Measurements from ENCODE around the gene SLC26A9. TPM values are rescaled to one million over a fixed set of nuclear protein-coding genes. Genes with fewer than 3 reads are reported as not detected.

Gene SLC26A9
- polyA plus RNA-seq, 6 donors from 2014 or later, result not detected

DNA sequence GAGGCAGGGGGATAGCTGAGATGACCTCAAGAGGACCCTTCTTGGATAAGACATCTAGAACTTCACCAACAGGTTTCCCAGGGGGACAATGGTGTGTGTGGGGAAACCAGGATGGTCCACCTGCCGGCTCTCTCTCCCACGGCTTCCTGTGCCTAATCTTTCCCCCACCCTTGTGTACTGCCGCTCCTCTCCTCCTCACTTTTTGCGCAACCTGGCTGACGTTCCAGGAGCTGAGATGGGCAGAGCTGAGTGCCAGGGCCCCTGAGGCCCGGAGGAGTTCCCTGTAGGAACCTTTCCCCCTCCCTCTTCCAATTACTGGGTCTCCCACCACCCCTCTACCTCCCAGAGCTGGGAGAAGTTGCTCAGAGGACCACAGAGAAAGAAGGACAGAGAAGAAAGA is 6.9 kb downstream of the SLC26A9 start:
- ATAC-seq (ENCODE audit: low read depth in 2 of 2) (no peak), DNase-seq (no peak)
- Mint-ChIP-seq H3K4me1 (no peaks in the 10 kb centered on the region), H3K27ac (no peak overlapping the region), H3K36me3 (no peaks in the 10 kb centered on the region), H3K4me3 (no peak overlapping the region), H3K27me3 (peaks cover 5 to 72% (median 38%) of the 10 kb centered on the region in 3 donors), H3K9me3 (no peaks in the 10 kb centered on the region)

GRCh38 chr1:205935869-205936268 is 7.4 kb downstream of the SLC26A9 start:
- Mint-ChIP-seq H3K4me1 (no peaks in the 10 kb centered on the region), H3K27me3 (peaks cover 5 to 68% (median 38%) of the 10 kb centered on the region in 3 donors), H3K9me3 (no peaks in the 10 kb centered on the region), H3K27ac (no peak overlapping the region), H3K4me3 (no peak overlapping the region), H3K36me3 (no peaks in the 10 kb centered on the region)
- ATAC-seq (ENCODE audit: low read depth in 2 of 2) (no peak), DNase-seq (no peak)

DNA sequence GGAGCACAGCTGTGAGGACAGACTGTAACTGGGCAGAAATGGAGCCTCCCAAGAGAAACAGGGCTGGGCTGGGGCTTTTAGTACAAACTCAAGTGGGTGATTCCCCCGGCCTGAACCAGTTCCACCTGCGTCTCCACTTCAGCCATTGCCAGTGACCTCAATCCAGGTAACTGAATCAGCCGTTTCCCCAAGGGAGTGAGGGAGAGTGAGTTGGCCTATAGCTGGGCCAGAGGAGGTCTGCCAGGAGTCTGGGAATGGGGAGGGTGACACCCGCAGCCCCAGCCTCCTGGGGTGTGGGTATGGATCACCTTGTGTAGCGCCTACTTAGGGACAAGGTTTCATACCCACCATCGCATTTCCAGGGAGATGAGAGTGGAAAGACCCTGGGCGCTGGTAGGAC is 8.5 kb downstream of the SLC26A9 start:
- no peak for ATAC-seq (ENCODE audit: low read depth in 2 of 2)

GRCh38 chr1:205933671-205934618 is 9.3 kb downstream of the SLC26A9 start:
- no peak for ATAC-seq (ENCODE audit: low read depth in 2 of 2)
- H3K4me3 Mint-ChIP-seq, result no peak overlapping the region
- H3K9me3 Mint-ChIP-seq, result no peaks in the 10 kb centered on the region
- H3K27ac Mint-ChIP-seq, result no peak overlapping the region
- H3K36me3 Mint-ChIP-seq, result no peaks in the 10 kb centered on the region
- no peaks in the 10 kb centered on the region for H3K4me1 Mint-ChIP-seq
- H3K27me3 Mint-ChIP-seq, result peaks cover 5 to 51% (median 29%) of the 10 kb centered on the region in 3 donors
- no peak for DNase-seq

More for the DNA sequence above, 8.5 kb downstream of the SLC26A9 start:
- DNase-seq, result no peak
- Mint-ChIP-seq H3K36me3 (no peaks in the 10 kb centered on the region), H3K9me3 (no peaks in the 10 kb centered on the region), H3K27me3 (peaks cover 5 to 58% (median 34%) of the 10 kb centered on the region in 3 donors), H3K27ac (no peak overlapping the region), H3K4me1 (no peaks in the 10 kb centered on the region), H3K4me3 (no peak overlapping the region)

- Mint-ChIP-seq H3K36me3 (no peaks in the 10 kb centered on the region), H3K27ac (peak overlapping the region in 2 of 6 donors; percentile 31 to 62), H3K27me3 (peaks cover 5 to 39% (median 18%) of the 10 kb centered on the region in 3 donors), H3K9me3 (no peaks in the 10 kb centered on the region), H3K4me1 (no peaks in the 10 kb centered on the region), H3K4me3 (no peak overlapping the region)
- DNase-seq (no peak), ATAC-seq (ENCODE audit: low read depth in 2 of 2) (no peak)
Measured at GRCh38 chr1:205932776-205933175, 10.5 kb downstream of the SLC26A9 start.

- no peak overlapping the region for H3K4me3 Mint-ChIP-seq
- H3K4me1 Mint-ChIP-seq, result no peaks in the 10 kb centered on the region
- H3K9me3 Mint-ChIP-seq, result no peaks in the 10 kb centered on the region
- H3K36me3 Mint-ChIP-seq, result no peaks in the 10 kb centered on the region
- DNase-seq (no peak), ATAC-seq (ENCODE audit: low read depth in 2 of 2) (no peak)
- peaks cover 5 to 21% (median 6%) of the 10 kb centered on the region in 3 donors for H3K27me3 Mint-ChIP-seq
- peak overlapping the region in 2 of 6 donors; percentile 59 to 74 for H3K27ac Mint-ChIP-seq
Measured at GRCh38 chr1:205930799-205931281, 12.4 kb downstream of the SLC26A9 start.

- ATAC-seq (ENCODE audit: low read depth in 2 of 2) (no peak), DNase-seq (no peak)
- peak overlapping the region in 2 of 6 donors; percentile 2 to 8 for H3K27ac Mint-ChIP-seq
- H3K4me1 Mint-ChIP-seq, result no peaks in the 10 kb centered on the region
- no peaks in the 10 kb centered on the region for H3K9me3 Mint-ChIP-seq
- H3K27me3 Mint-ChIP-seq, result peaks cover 5 to 20% (median 6%) of the 10 kb centered on the region in 3 donors
- H3K4me3 Mint-ChIP-seq, result no peak overlapping the region
- H3K36me3 Mint-ChIP-seq, result no peaks in the 10 kb centered on the region
Measured at GRCh38 chr1:205930195-205930577, 13.1 kb downstream of the SLC26A9 start.

DNA sequence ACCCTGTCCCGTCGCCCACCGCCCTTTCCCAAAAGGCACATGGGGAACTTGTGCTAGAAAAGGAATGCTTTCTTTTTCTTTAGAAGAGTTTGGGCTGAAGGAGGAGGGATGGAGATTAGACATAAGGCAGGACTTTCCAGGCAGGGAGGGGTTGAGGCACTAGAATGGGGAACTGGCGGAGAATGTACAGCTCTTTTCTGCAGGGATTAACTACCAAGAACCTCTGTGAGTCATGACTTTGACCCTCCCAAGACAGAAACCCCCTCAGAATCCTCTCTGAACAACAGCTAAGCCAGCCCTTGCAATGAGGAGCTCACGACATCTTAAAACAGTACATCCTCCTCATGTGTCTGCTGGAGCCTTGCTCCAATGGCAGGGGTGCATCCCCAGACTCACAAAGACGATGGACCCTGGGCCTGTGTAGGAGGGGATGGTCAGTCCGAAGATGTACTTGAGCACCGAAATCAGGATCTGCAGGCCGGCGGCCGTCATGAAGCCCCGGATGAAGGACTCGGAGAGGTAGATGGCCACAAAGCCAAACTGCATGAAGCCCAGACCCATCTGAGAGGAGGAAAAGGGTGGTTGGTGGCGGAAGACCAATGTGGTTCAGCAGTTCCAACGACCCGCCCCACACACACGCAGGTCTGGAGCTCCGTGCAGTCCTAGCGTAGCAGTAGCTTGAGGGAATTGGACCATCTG is 13.6 kb downstream of the SLC26A9 start:
- peak overlapping the region in 1 of 6 donors; percentile 2 for H3K27ac Mint-ChIP-seq
- H3K36me3 Mint-ChIP-seq, result no peaks in the 10 kb centered on the region
- no peaks in the 10 kb centered on the region for H3K9me3 Mint-ChIP-seq
- no peak overlapping the region for H3K4me3 Mint-ChIP-seq
- H3K27me3 Mint-ChIP-seq, result peaks cover 5 to 20% (median 6%) of the 10 kb centered on the region in 3 donors
- DNase-seq (no peak), ATAC-seq (ENCODE audit: low read depth in 2 of 2) (no peak)
- H3K4me1 Mint-ChIP-seq, result no peaks in the 10 kb centered on the region

- no peaks in the 10 kb centered on the region for H3K36me3 Mint-ChIP-seq
- H3K4me3 Mint-ChIP-seq, result no peak overlapping the region
- no peak overlapping the region for H3K27ac Mint-ChIP-seq
- DNase-seq, result no peak
- no peaks in the 10 kb centered on the region for H3K9me3 Mint-ChIP-seq
- no peaks in the 10 kb centered on the region for H3K4me1 Mint-ChIP-seq
- peaks cover 5 to 13% (median 6%) of the 10 kb centered on the region in 3 donors for H3K27me3 Mint-ChIP-seq
- no peak for ATAC-seq (ENCODE audit: low read depth in 2 of 2)
Measured at GRCh38 chr1:205928317-205928716, 14.9 kb downstream of the SLC26A9 start.

DNA sequence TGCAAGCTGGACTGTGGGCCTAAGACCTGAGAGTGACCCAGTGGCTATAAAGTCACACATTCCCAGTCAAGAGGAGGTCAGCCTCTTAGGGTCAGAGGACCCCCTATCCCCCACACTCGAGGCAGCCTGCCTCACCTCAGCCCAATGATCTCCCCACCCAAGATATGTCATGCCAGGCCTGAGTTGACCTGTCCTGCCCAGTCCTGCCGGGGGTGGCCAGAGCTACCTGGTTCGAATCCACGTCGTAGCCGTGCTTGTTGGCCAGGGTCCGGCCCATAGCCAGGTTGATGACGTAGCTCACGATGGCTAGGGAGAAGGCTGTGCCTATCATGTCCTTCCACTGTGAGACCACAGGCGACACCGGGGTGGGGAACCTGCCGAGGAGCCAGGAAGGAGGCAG is 15.6 kb downstream of the SLC26A9 start:
- H3K36me3 Mint-ChIP-seq, result no peaks in the 10 kb centered on the region
- H3K27ac Mint-ChIP-seq, result no peak overlapping the region
- no peaks in the 10 kb centered on the region for H3K4me1 Mint-ChIP-seq
- no peak overlapping the region for H3K4me3 Mint-ChIP-seq
- ATAC-seq (ENCODE audit: low read depth in 2 of 2) (no peak), DNase-seq (no peak)
- no peaks in the 10 kb centered on the region for H3K9me3 Mint-ChIP-seq
- peaks cover 3 to 7% (median 5%) of the 10 kb centered on the region in 3 donors for H3K27me3 Mint-ChIP-seq

DNA sequence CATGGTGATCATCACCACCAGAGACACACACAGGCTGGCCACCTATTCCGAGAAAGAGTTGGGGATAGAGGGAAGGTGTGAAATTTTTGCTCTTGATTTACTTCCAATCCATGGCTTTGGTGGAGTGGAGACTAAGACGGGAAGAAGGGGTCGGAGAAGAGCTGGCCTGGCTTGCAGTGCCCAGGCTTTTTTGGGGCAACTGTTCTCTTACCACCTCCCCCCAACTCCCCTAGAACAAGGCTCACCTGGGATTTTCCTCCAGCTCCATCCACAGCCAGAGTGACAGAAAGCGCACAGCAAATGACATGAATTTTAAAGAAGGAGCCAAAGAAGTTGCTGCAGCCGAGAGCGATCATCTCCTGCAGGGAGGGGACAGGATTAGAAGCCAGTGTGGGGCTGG is 16.0 kb downstream of the SLC26A9 start:
- Mint-ChIP-seq H3K4me3 (no peak overlapping the region), H3K9me3 (no peaks in the 10 kb centered on the region), H3K4me1 (no peaks in the 10 kb centered on the region), H3K27ac (no peak overlapping the region), H3K27me3 (peaks cover 0 to 4% (median 3%) of the 10 kb centered on the region in 3 donors), H3K36me3 (no peaks in the 10 kb centered on the region)
- DNase-seq, result no peak
- ATAC-seq (ENCODE audit: low read depth in 2 of 2), result no peak

GRCh38 chr1:205926636-205927035 is 16.6 kb downstream of the SLC26A9 start:
- no peaks in the 10 kb centered on the region for H3K36me3 Mint-ChIP-seq
- ATAC-seq (ENCODE audit: low read depth in 2 of 2), result no peak

GRCh38 chr1:205926213-205926612 is 17.0 kb downstream of the SLC26A9 start:
- H3K4me1 Mint-ChIP-seq, result no peaks in the 10 kb centered on the region
- no peaks in the 10 kb centered on the region for H3K9me3 Mint-ChIP-seq
- H3K27ac Mint-ChIP-seq, result no peak overlapping the region
- DNase-seq (no peak), ATAC-seq (ENCODE audit: low read depth in 2 of 2) (no peak)
- no peaks in the 10 kb centered on the region for H3K36me3 Mint-ChIP-seq
- H3K4me3 Mint-ChIP-seq, result no peak overlapping the region
- no peaks in the 10 kb centered on the region for H3K27me3 Mint-ChIP-seq

More at GRCh38 chr1:205926636-205927035, 16.6 kb downstream of the SLC26A9 start:
- no peak for DNase-seq
- Mint-ChIP-seq H3K4me1 (no peaks in the 10 kb centered on the region), H3K9me3 (no peaks in the 10 kb centered on the region), H3K4me3 (no peak overlapping the region), H3K27ac (peak overlapping the region in 1 of 6 donors; percentile 3), H3K27me3 (no peaks in the 10 kb centered on the region)

GRCh38 chr1:205925736-205926135 is 17.5 kb downstream of the SLC26A9 start:
- Mint-ChIP-seq H3K9me3 (no peaks in the 10 kb centered on the region), H3K36me3 (no peaks in the 10 kb centered on the region), H3K27ac (no peak overlapping the region)

More at GRCh38 chr1:205925736-205926135, 17.5 kb downstream of the SLC26A9 start:
- ATAC-seq (ENCODE audit: low read depth in 2 of 2), result no peak
- Mint-ChIP-seq H3K4me3 (no peak overlapping the region), H3K4me1 (no peaks in the 10 kb centered on the region), H3K27me3 (no peaks in the 10 kb centered on the region)
- DNase-seq, result no peak

Measured in naive B cell (primary cell).